HG03135 (cell line): Measurements from ENCODE around the gene RNF148.

ENCODE experiments used
- ATAC-seq: cut with Tn5 transposase; IDR thresholded peaks from one replicate; pipeline ENCODE4 v1.9.1; 2021; ENCODE audit warnings: mild to moderate bottlenecking, moderate library complexity; ENCODE audit not compliant: unreplicated experiment

Gene RNF148

GRCh38 chr7:122702872-122703510 is at the start of gene RNF148:
Gene RNF148, minus strand, starts transcription at chr7:122702922. Its CDS starts 172 bp downstream, at chr7:122702750.
- ATAC-seq, result no peak

- ATAC-seq, result no peak
Observed at GRCh38 chr7:122750389-122750788, 47.7 kb upstream of the RNF148 start.

GRCh38 chr7:122748195-122748594 is 45.5 kb upstream of the RNF148 start:
- ATAC-seq, result no peak

GRCh38 chr7:122746948-122747347 is 44.2 kb upstream of the RNF148 start:
- no peak for ATAC-seq

- no peak for ATAC-seq
Observed at GRCh38 chr7:122743211-122743610, 40.5 kb upstream of the RNF148 start.

GRCh38 chr7:122738947-122739346 is 36.2 kb upstream of the RNF148 start:
- ATAC-seq, result no peak

- no peak for ATAC-seq
Observed at GRCh38 chr7:122736183-122736582, 33.5 kb upstream of the RNF148 start.

GRCh38 chr7:122727759-122728158 is 25.0 kb upstream of the RNF148 start:
- ATAC-seq, result no peak

GRCh38 chr7:122727354-122727753 is 24.6 kb upstream of the RNF148 start:
- ATAC-seq, result no peak

GRCh38 chr7:122726881-122727280 is 24.2 kb upstream of the RNF148 start:
- no peak for ATAC-seq

- ATAC-seq, result no peak
Observed at GRCh38 chr7:122724366-122724765, 21.6 kb upstream of the RNF148 start.

GRCh38 chr7:122719010-122719578 is 16.4 kb upstream of the RNF148 start:
- ATAC-seq, result no peak

GRCh38 chr7:122717356-122718089 is 14.8 kb upstream of the RNF148 start:
- ATAC-seq, result no peak

GRCh38 chr7:122715183-122715582 is 12.5 kb upstream of the RNF148 start:
- ATAC-seq, result no peak

GRCh38 chr7:122710916-122711315 is 8.2 kb upstream of the RNF148 start:
- ATAC-seq, result no peak

- ATAC-seq, result no peak
Observed at GRCh38 chr7:122709930-122710646, 7.4 kb upstream of the RNF148 start.

- ATAC-seq, result no peak
Observed at GRCh38 chr7:122706836-122707235, 4.1 kb upstream of the RNF148 start.

GRCh38 chr7:122699017-122699416 is 3.7 kb downstream of the RNF148 start, which contains the start of gene RNF133:
Gene RNF133, minus strand, starts transcription at chr7:122699117. Its CDS starts 199 bp downstream, at chr7:122698918.
- ATAC-seq, result no peak

- no peak for ATAC-seq
Observed at GRCh38 chr7:122695816-122696215, 6.9 kb downstream of the RNF148 start.

- no peak for ATAC-seq
Observed at GRCh38 chr7:122694697-122695096, 8.0 kb downstream of the RNF148 start.

GRCh38 chr7:122692769-122693309 is 9.9 kb downstream of the RNF148 start:
- ATAC-seq, result no peak
